ENCODE measurements around the gene CYP24A1. TPM values are rescaled to one million over a fixed set of nuclear protein-coding genes. Genes with fewer than 3 reads are reported as not detected.

The CYP24A1 gene
- total and polyA plus RNA-seq, 2 experiments from 2014 or later: 0.43 to 1.2 TPM

- Histone ChIP-seq H3K27ac (no peak overlapping the region), H3K4me2 (ENCODE audit: unreplicated experiment) (no peak overlapping the region), H2AFZ (no peak overlapping the region), H3K9ac (no peak overlapping the region), H3K9me3 (ENCODE audit: low read depth) (no peaks in the 10 kb centered on the region), H3K9me2 (ENCODE audit: insufficient read depth) (no peaks in the 10 kb centered on the region), H3K4me1 (ENCODE audit: insufficient read depth) (peaks cover 9% of the 10 kb centered on the region), H3K4me3 (no peak overlapping the region), H3K36me3 (ENCODE audit: low read depth) (no peaks in the 10 kb centered on the region), H3K27me3 (replicated peaks; ENCODE audit: insufficient read depth) (no peaks in the 10 kb centered on the region), H4K20me1 (ENCODE audit: insufficient read depth) (no peaks in the 10 kb centered on the region), H3K79me2 (ENCODE audit: insufficient read depth) (no peaks in the 10 kb centered on the region), H3F3A (ENCODE audit: insufficient read depth) (no peaks in the 10 kb centered on the region)
- no peak for TF ChIP-seq EZH2 (IDR thresholded peaks at IDR 0.05; ENCODE audit: insufficient read depth, poor library complexity, severe bottlenecking)
- no peak for TF ChIP-seq EZH2phosphoT487 (IDR thresholded peaks at IDR 0.05; ENCODE audit: insufficient read depth, low read depth)
- 67 to 74% methylated on average over 10 of the region's 10 CpGs for WGBS, 2 experiments (ENCODE audit: low coverage in 1 of 2, low lambda C conversion rate in 2 of 2, missing lambda C conversion rate in 2 of 2)
- no peak for DNase-seq
- in situ Hi-C loops (cut with MboI): loop anchor here (25.0 kb wide), 2 partner anchors 223 to 598 kb away; partner anchors contain the start of gene ZNF217
Observed at GRCh38 chr20:54184904-54185626, 11.3 kb upstream of the CYP24A1 start.

GRCh38 chr20:54184071-54184470, 10.3 kb upstream of the CYP24A1 start:
- no peak overlapping the region for H3K4me3 ChIP-seq
- H2AFZ ChIP-seq: no peak overlapping the region
- DNase-seq: no peak
- H3K4me1 ChIP-seq (ENCODE audit: insufficient read depth): no peaks in the 10 kb centered on the region
- no peak overlapping the region for H3K27ac ChIP-seq
- H3F3A ChIP-seq (ENCODE audit: insufficient read depth): no peaks in the 10 kb centered on the region
- H4K20me1 ChIP-seq (ENCODE audit: insufficient read depth): no peaks in the 10 kb centered on the region
- H3K9ac ChIP-seq: no peak overlapping the region
- H3K27me3 ChIP-seq (replicated peaks; ENCODE audit: insufficient read depth): no peaks in the 10 kb centered on the region
- no peaks in the 10 kb centered on the region for H3K9me2 ChIP-seq (ENCODE audit: insufficient read depth)
- no peaks in the 10 kb centered on the region for H3K79me2 ChIP-seq (ENCODE audit: insufficient read depth)
- 59 to 69% methylated on average over 3 of the region's 3 CpGs for WGBS, 2 experiments (ENCODE audit: low coverage in 1 of 2, low lambda C conversion rate in 2 of 2, missing lambda C conversion rate in 2 of 2)
- in situ Hi-C loops (cut with MboI): loop anchor here (25.0 kb wide), 2 partner anchors 222 to 597 kb away; partner anchors contain the start of gene ZNF217
- H3K36me3 ChIP-seq (ENCODE audit: low read depth): no peaks in the 10 kb centered on the region
- H3K9me3 ChIP-seq (ENCODE audit: low read depth): no peaks in the 10 kb centered on the region
- no peak for TF ChIP-seq EZH2 (IDR thresholded peaks at IDR 0.05; ENCODE audit: insufficient read depth, poor library complexity, severe bottlenecking)
- no peak for TF ChIP-seq EZH2phosphoT487 (IDR thresholded peaks at IDR 0.05; ENCODE audit: insufficient read depth, low read depth)
- H3K4me2 ChIP-seq (ENCODE audit: unreplicated experiment): no peak overlapping the region

- Histone ChIP-seq H2AFZ (no peak overlapping the region), H3K27me3 (replicated peaks; ENCODE audit: insufficient read depth) (no peaks in the 10 kb centered on the region), H3K79me2 (ENCODE audit: insufficient read depth) (no peaks in the 10 kb centered on the region), H3K36me3 (ENCODE audit: low read depth) (no peaks in the 10 kb centered on the region), H3K4me1 (ENCODE audit: insufficient read depth) (peaks cover 7% of the 10 kb centered on the region; the same call in 1 of the 2 replicates), H3K27ac (no peak overlapping the region), H3K9me3 (ENCODE audit: low read depth) (no peaks in the 10 kb centered on the region), H3K9ac (no peak overlapping the region), H3K9me2 (ENCODE audit: insufficient read depth) (no peaks in the 10 kb centered on the region), H3K4me2 (ENCODE audit: unreplicated experiment) (no peak overlapping the region), H3K4me3 (no peak overlapping the region), H4K20me1 (ENCODE audit: insufficient read depth) (no peaks in the 10 kb centered on the region), H3F3A (ENCODE audit: insufficient read depth) (no peaks in the 10 kb centered on the region)
- DNase-seq: no peak
- 42 to 67% methylated on average over 1 of the region's 1 CpG for WGBS, 2 experiments (ENCODE audit: low coverage in 1 of 2, low lambda C conversion rate in 2 of 2, missing lambda C conversion rate in 2 of 2)
- in situ Hi-C loops (cut with MboI): loop anchor here (25.0 kb wide), 2 partner anchors 219 to 594 kb away; partner anchors contain the start of gene ZNF217
- TF ChIP-seq EZH2 (IDR thresholded peaks at IDR 0.05; ENCODE audit: insufficient read depth, poor library complexity, severe bottlenecking) (no peak), EZH2phosphoT487 (IDR thresholded peaks at IDR 0.05; ENCODE audit: insufficient read depth, low read depth) (no peak)
Observed at GRCh38 chr20:54180931-54181330, 7.1 kb upstream of the CYP24A1 start.

- in situ Hi-C loops (cut with MboI): loop anchor here (25.0 kb wide), 2 partner anchors 218 to 593 kb away; partner anchors contain the start of gene ZNF217
- H3F3A ChIP-seq (ENCODE audit: insufficient read depth): no peaks in the 10 kb centered on the region
- DNase-seq: no peak
Observed at GRCh38 chr20:54179946-54180345, 6.2 kb upstream of the CYP24A1 start.

More at GRCh38 chr20:54179946-54180345, 6.2 kb upstream of the CYP24A1 start:
- no peak overlapping the region for H3K27ac ChIP-seq
- peaks cover 7% of the 10 kb centered on the region; the same call in 1 of the 2 replicates for H3K4me1 ChIP-seq (ENCODE audit: insufficient read depth)
- H4K20me1 ChIP-seq (ENCODE audit: insufficient read depth): no peaks in the 10 kb centered on the region
- 73 to 81% methylated on average over 2 of the region's 2 CpGs for WGBS, 2 experiments (ENCODE audit: low coverage in 1 of 2, low lambda C conversion rate in 2 of 2, missing lambda C conversion rate in 2 of 2)
- no peak overlapping the region for H2AFZ ChIP-seq
- no peak overlapping the region for H3K4me2 ChIP-seq (ENCODE audit: unreplicated experiment)
- no peaks in the 10 kb centered on the region for H3K9me2 ChIP-seq (ENCODE audit: insufficient read depth)
- no peaks in the 10 kb centered on the region for H3K36me3 ChIP-seq (ENCODE audit: low read depth)
- no peaks in the 10 kb centered on the region for H3K9me3 ChIP-seq (ENCODE audit: low read depth)
- no peaks in the 10 kb centered on the region for H3K79me2 ChIP-seq (ENCODE audit: insufficient read depth)
- no peak overlapping the region for H3K4me3 ChIP-seq
- no peak overlapping the region for H3K9ac ChIP-seq
- no peaks in the 10 kb centered on the region for H3K27me3 ChIP-seq (replicated peaks; ENCODE audit: insufficient read depth)
- TF ChIP-seq EZH2 (IDR thresholded peaks at IDR 0.05; ENCODE audit: insufficient read depth, poor library complexity, severe bottlenecking): no peak
- no peak for TF ChIP-seq EZH2phosphoT487 (IDR thresholded peaks at IDR 0.05; ENCODE audit: insufficient read depth, low read depth)
